Memory B cell (primary cell): ENCODE data around the gene MFAP5.

ENCODE experiments used
- ATAC-seq: fragments of 150-1000 bp; cut with Tn5 transposase; 2 replicates; pipeline ENCODE4 v1.10.0; 2021; ENCODE audit warnings: low read depth, mild to moderate bottlenecking, moderate library complexity
- DNase-seq, 2 donors: peaks; one replicate each; pipeline ENCODE4 v3.0.0; 2022; ENCODE audit warnings: low spot score in 2 of 2
- H3K27ac Mint-ChIP-seq: one replicate; pipeline ENCODE4 v1.8.0; 2022; ENCODE audit warnings: mild to moderate bottlenecking, moderate library complexity, mixed read lengths
- H3K27me3 Mint-ChIP-seq: one replicate; pipeline ENCODE4 v1.8.0; 2022; ENCODE audit warnings: mixed read lengths
- H3K36me3 Mint-ChIP-seq: one replicate; pipeline ENCODE4 v1.8.0; 2022; ENCODE audit warnings: mild to moderate bottlenecking, mixed read lengths
- H3K4me1 Mint-ChIP-seq: one replicate; pipeline ENCODE4 v1.8.0; 2022; ENCODE audit warnings: mixed read lengths
- H3K4me3 Mint-ChIP-seq: one replicate; pipeline ENCODE4 v1.8.0; 2022; ENCODE audit warnings: mild to moderate bottlenecking, moderate library complexity, mixed read lengths
- H3K9me3 Mint-ChIP-seq: one replicate; pipeline ENCODE4 v1.8.0; 2022; ENCODE audit warnings: mixed read lengths

MFAP5 gene

GRCh38 chr12:8687846-8688601 lies 25.4 kb upstream of the MFAP5 start:
- H3K4me3 Mint-ChIP-seq: no peak overlapping the region
- no peak overlapping the region for H3K27ac Mint-ChIP-seq
- H3K9me3 Mint-ChIP-seq: no peaks in the 10 kb centered on the region
- ATAC-seq: no peak
- peaks cover 6% of the 10 kb centered on the region for H3K27me3 Mint-ChIP-seq
- no peaks in the 10 kb centered on the region for H3K36me3 Mint-ChIP-seq
- H3K4me1 Mint-ChIP-seq: peaks cover 7% of the 10 kb centered on the region
- DNase-seq: no peak

- H3K4me1 Mint-ChIP-seq: no peaks in the 10 kb centered on the region
These were observed 22.4 kb upstream of the MFAP5 start for GRCh38 chr12:8685051-8685450.

DNA sequence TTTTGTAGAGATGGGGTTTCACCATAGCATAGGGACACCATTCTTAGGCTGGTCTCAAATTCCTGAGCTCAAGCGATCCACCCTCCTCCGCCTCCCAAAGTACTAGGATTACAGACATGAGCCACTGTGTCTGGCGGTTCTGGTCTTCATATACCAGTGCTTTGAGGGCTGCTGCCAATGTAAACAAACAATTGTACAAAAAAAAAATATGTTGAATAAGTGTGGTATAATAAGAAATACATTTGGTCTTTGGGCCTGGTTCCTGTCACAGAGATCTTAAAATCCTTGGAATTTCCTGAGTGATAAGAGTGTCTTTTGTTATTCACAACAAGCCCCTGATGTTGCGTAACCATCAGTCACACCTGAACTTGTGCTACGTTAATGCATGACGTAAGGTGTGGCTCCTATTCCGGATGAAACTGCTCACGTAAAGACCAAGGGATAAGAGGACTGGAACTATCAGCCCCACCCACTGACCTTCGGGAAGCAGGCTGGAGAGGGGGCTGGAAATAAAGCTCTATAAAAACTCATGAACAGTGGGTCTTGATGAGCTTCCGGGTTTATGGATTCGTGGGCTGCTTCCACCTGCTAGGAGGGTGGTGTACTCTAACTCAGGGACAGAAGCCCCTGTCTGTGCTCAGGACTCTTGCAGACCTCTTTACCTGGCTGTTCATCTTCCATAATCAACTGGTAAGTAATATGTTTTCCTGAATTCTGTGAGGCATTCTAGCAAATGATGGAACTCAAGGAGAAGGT lies 18.7 kb upstream of the MFAP5 start:
- Mint-ChIP-seq H3K27me3 (no peaks in the 10 kb centered on the region), H3K9me3 (no peaks in the 10 kb centered on the region)

More at GRCh38 chr12:8685051-8685450, 22.4 kb upstream of the MFAP5 start:
- H3K36me3 Mint-ChIP-seq: no peaks in the 10 kb centered on the region
- no peak overlapping the region for H3K27ac Mint-ChIP-seq
- H3K27me3 Mint-ChIP-seq: peaks cover 5% of the 10 kb centered on the region
- ATAC-seq: no peak
- no peak overlapping the region for H3K4me3 Mint-ChIP-seq
- no peaks in the 10 kb centered on the region for H3K9me3 Mint-ChIP-seq
- DNase-seq: no peak

DNA sequence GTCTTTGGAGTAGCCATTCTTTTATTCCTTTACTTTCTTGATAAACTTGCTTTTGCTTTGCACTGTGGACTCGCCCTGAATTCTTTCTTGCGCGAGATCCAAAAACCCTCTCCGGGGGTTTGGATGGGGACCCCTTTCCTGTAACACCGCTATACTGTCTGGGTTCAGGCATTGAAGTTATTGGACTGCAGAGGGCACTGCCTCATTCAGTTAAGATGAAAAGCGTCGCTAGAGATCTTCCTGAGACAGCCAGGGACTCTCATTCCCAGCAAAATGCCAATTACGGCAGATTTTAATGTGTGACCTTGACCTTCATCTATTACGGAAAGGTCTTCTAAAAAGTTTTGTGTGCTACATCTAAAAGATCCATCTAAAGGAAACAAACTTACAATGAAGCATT lies 17.9 kb upstream of the MFAP5 start:
- ATAC-seq (no peak), DNase-seq (no peak)
- Mint-ChIP-seq H3K4me1 (no peaks in the 10 kb centered on the region), H3K36me3 (no peaks in the 10 kb centered on the region), H3K27ac (no peak overlapping the region), H3K4me3 (no peak overlapping the region), H3K9me3 (no peaks in the 10 kb centered on the region), H3K27me3 (no peaks in the 10 kb centered on the region)

More for the DNA sequence above, 18.7 kb upstream of the MFAP5 start:
- no peak for DNase-seq
- no peak overlapping the region for H3K27ac Mint-ChIP-seq
- no peaks in the 10 kb centered on the region for H3K4me1 Mint-ChIP-seq
- no peak overlapping the region for H3K4me3 Mint-ChIP-seq
- ATAC-seq: no peak
- H3K36me3 Mint-ChIP-seq: no peaks in the 10 kb centered on the region

- ATAC-seq (no peak), DNase-seq (no peak)
- Mint-ChIP-seq H3K4me3 (no peak overlapping the region), H3K9me3 (no peaks in the 10 kb centered on the region), H3K27me3 (no peaks in the 10 kb centered on the region), H3K4me1 (peaks cover 2% of the 10 kb centered on the region), H3K27ac (no peak overlapping the region), H3K36me3 (no peaks in the 10 kb centered on the region)
These were observed 16.1 kb upstream of the MFAP5 start for GRCh38 chr12:8678661-8679111.

- Mint-ChIP-seq H3K27me3 (no peaks in the 10 kb centered on the region), H3K4me3 (no peak overlapping the region), H3K9me3 (no peaks in the 10 kb centered on the region), H3K36me3 (no peaks in the 10 kb centered on the region), H3K4me1 (peaks cover 3% of the 10 kb centered on the region), H3K27ac (no peak overlapping the region)
- no peak for ATAC-seq
- no peak for DNase-seq
These were observed 14.7 kb upstream of the MFAP5 start for GRCh38 chr12:8677362-8677761.

GRCh38 chr12:8676651-8677050 lies 14.0 kb upstream of the MFAP5 start:
- Mint-ChIP-seq H3K9me3 (peaks cover 5% of the 10 kb centered on the region), H3K4me3 (no peak overlapping the region), H3K27me3 (no peaks in the 10 kb centered on the region), H3K27ac (no peak overlapping the region), H3K4me1 (peaks cover 6% of the 10 kb centered on the region), H3K36me3 (peaks cover 5% of the 10 kb centered on the region)
- no peak for ATAC-seq
- no peak for DNase-seq

- no peak for ATAC-seq
- DNase-seq: no peak
- H3K27me3 Mint-ChIP-seq: no peaks in the 10 kb centered on the region
- H3K4me3 Mint-ChIP-seq: no peak overlapping the region
- H3K9me3 Mint-ChIP-seq: peaks cover 5% of the 10 kb centered on the region
- peak overlapping the region; percentile 4 for H3K27ac Mint-ChIP-seq
- peaks cover 6% of the 10 kb centered on the region for H3K4me1 Mint-ChIP-seq
- peaks cover 5% of the 10 kb centered on the region for H3K36me3 Mint-ChIP-seq
These were observed 13.0 kb upstream of the MFAP5 start for GRCh38 chr12:8675591-8676036.

GRCh38 chr12:8672381-8672780 lies 9.8 kb upstream of the MFAP5 start:
- peaks cover 6% of the 10 kb centered on the region for H3K4me1 Mint-ChIP-seq
- no peak overlapping the region for H3K4me3 Mint-ChIP-seq
- H3K27ac Mint-ChIP-seq: peak overlapping the region; percentile 4
- peaks cover 1% of the 10 kb centered on the region for H3K27me3 Mint-ChIP-seq
- ATAC-seq: no peak
- peaks cover 7% of the 10 kb centered on the region for H3K36me3 Mint-ChIP-seq
- DNase-seq: no peak
- H3K9me3 Mint-ChIP-seq: peaks cover 8% of the 10 kb centered on the region

- ATAC-seq (no peak), DNase-seq (no peak)
- peaks cover 7% of the 10 kb centered on the region for H3K4me1 Mint-ChIP-seq
- H3K4me3 Mint-ChIP-seq: no peak overlapping the region
- no peak overlapping the region for H3K27ac Mint-ChIP-seq
- H3K27me3 Mint-ChIP-seq: peaks cover 4% of the 10 kb centered on the region
- peaks cover 8% of the 10 kb centered on the region for H3K9me3 Mint-ChIP-seq
- H3K36me3 Mint-ChIP-seq: peaks cover 7% of the 10 kb centered on the region
These were observed 5.8 kb upstream of the MFAP5 start for GRCh38 chr12:8668441-8668840.

- H3K36me3 Mint-ChIP-seq: peaks cover 7% of the 10 kb centered on the region
- no peak overlapping the region for H3K27ac Mint-ChIP-seq
- H3K4me3 Mint-ChIP-seq: no peak overlapping the region
- H3K4me1 Mint-ChIP-seq: peaks cover 5% of the 10 kb centered on the region
- DNase-seq (peak in 1 of 2 donors; percentile 4), ATAC-seq (peak; percentile 79)
- peaks cover 4% of the 10 kb centered on the region for H3K27me3 Mint-ChIP-seq
- peaks cover 7% of the 10 kb centered on the region for H3K9me3 Mint-ChIP-seq
These were observed 4.6 kb upstream of the MFAP5 start for GRCh38 chr12:8667270-8667669.

- peaks cover 2% of the 10 kb centered on the region for H3K36me3 Mint-ChIP-seq
- H3K27ac Mint-ChIP-seq: no peak overlapping the region
- peaks cover 3% of the 10 kb centered on the region for H3K9me3 Mint-ChIP-seq
- no peak for ATAC-seq
- no peak overlapping the region for H3K4me3 Mint-ChIP-seq
- peaks cover 4% of the 10 kb centered on the region for H3K27me3 Mint-ChIP-seq
- peaks cover 3% of the 10 kb centered on the region for H3K4me1 Mint-ChIP-seq
- no peak for DNase-seq
These were observed 3.1 kb upstream of the MFAP5 start for GRCh38 chr12:8665759-8666158.

GRCh38 chr12:8664228-8664913 lies 1.7 kb upstream of the MFAP5 start:
- Mint-ChIP-seq H3K36me3 (peaks cover under 1% of the 10 kb centered on the region), H3K27me3 (peaks cover 2% of the 10 kb centered on the region), H3K9me3 (no peaks in the 10 kb centered on the region), H3K4me1 (peaks cover 3% of the 10 kb centered on the region), H3K27ac (no peak overlapping the region), H3K4me3 (no peak overlapping the region)
- DNase-seq: no peak
- ATAC-seq: no peak

GRCh38 chr12:8661751-8662150 lies 875 bp downstream of the MFAP5 start:
- no peak for ATAC-seq

More at GRCh38 chr12:8661751-8662150, 875 bp downstream of the MFAP5 start:
- H3K27me3 Mint-ChIP-seq: peaks cover 2% of the 10 kb centered on the region
- no peaks in the 10 kb centered on the region for H3K9me3 Mint-ChIP-seq
- H3K27ac Mint-ChIP-seq: no peak overlapping the region
- H3K4me3 Mint-ChIP-seq: no peak overlapping the region
- DNase-seq: no peak
- peaks cover 2% of the 10 kb centered on the region for H3K36me3 Mint-ChIP-seq
- no peaks in the 10 kb centered on the region for H3K4me1 Mint-ChIP-seq
